DMS79 (cell line): ENCODE measurements around the gene GPRIN1.
A peak's percentile ranks its signal among the peaks of the same experiment; 100 is the strongest.

Experiments
- DNase-seq: peaks from one replicate; lab custom pipeline; 2025; lab: John Stamatoyannopoulos, UW

GPRIN1 gene

DNA sequence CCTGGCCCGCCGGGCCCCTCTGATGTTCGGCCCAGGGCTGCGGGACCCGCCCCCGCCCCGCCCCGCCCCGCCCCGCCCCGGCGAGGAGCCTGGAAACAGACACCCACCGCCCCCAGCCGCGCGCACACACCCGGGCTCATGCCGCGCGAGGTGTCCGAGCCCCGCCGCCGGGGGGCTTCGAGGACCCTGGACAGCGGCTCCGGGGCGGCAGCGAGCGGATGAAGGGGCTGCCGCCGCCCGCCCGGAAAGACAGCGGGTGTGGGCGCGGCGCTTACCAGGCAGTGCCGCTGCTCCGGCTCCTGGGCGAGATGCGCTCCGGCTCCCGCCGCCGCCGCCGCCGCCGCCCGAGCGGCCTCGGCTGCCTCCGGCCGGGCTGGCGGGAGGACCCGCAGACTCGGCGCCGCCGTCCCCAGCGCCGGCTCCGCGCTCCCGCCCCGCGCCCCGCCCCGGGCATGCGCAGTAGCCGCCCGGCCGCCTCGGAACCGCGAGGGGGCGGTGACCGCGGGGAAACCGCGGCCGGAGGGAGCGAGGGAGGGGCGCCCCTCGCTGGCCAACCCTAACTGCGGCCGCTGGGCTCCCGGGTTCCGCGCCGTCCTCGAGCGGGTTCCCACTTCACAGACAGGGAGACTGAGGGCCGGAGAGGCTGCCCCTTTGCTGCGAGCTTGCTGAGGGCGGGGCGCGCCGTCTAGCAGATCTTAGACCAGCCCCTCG, at the start of gene GPRIN1:
TSS of gene GPRIN1 (minus strand) at position 433 of the 711 bp plus-strand sequence. CDS start 10,322 bp downstream, outside the sequence.
- peak; percentile 14 for DNase-seq

DNA sequence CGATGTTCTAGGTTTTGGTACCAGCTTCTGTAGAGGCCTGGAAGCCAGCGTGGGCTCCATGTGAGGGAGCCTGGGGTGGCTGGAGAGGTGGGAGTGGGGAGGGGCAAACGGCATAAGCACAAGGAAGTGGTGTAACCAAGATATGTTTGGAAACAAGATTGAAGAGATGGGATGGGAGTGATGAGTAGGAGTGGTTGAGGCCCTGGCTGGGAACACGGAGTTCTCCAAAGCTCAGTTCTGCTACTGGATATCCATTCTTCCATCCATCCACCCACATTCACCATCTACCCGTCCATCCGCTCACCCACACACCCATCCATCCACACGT, 49.5 kb upstream of the GPRIN1 start:
- no peak for DNase-seq

DNA sequence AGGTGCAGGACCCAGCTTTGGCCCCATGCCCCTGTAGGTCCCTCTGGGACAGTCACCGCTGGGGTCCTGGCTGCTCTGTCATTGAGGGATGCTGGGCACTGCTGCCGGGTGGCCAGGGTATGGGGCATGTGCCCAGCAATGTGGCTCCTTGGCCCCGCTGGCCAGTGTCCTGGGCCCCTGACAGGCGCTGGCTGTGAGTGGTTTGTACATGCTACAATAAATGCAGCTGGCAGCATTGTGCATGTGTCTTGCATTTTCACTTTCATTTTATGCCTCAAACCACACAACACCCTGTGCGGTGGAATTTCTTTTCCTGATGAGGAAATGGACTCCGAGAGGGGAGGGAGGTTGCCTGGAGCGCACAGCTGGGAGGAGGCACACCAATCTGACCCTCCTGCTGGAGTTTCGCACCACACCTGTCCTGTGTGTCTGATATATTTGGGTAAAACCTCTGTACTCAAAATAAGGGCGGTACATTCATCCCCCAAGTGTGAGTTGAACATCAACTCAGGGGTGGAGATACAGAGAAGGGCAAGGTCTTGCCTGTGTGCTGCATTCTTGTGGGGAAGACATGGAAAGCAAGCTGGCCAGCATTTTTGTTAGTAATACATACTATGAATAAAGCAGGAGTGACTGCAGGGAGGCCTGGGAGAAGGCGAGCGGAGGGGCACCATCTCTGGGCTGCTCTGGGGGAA, 49.0 kb upstream of the GPRIN1 start:
- no peak for DNase-seq

DNA sequence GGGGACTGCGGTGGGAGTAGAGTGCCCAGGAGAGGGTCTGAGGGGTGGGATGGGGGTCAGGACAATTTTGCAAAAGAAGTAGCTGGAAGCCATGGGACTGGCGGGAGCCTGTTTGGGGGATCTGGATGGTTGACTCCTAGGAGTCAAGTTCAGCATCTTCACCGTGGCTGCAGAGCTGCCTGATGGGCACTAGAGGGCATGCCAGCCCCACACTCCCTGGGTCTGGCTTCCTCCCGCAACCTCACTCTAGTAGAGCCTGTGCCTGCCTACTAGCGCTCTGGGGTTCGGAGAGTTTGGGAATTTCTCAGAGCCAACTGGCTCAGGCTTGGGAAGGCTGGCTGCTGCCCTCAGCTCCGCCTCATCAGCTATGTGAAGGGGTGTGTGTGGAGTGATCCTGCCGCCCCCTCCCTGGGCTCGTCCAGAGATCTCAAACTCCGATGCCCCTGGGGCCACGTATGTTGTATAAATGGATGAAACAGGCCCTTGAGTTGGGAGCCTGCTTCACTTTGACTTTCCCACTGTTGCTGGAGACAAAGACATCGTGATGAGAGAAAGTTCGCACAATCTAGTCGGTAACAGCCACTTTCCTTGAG, 48.1 kb upstream of the GPRIN1 start:
- DNase-seq = no peak

DNA sequence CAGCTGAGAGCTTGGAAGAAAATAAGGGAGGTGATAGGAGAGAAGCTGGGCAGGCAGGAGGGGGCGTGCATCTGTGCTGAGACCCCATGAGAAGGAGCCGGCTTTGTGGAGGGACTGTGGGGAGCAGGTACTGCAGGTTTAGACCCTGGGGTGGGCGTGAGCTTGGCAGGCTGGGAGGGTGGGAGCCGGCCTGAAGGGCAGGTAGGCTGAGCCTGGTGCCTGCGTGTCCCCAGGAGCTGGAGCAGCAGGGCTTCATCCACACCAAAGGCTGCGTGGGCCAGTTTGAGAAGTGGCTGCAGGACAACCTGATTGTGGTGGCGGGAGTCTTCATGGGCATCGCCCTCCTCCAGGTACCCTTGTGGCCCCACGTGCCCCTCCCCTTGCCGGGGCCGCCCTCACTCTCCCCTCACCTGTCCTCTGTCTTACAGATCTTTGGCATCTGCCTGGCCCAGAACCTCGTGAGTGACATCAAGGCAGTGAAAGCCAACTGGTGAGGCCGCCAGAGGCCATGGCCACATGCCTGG, 46.6 kb upstream of the GPRIN1 start:
- no peak for DNase-seq

DNA sequence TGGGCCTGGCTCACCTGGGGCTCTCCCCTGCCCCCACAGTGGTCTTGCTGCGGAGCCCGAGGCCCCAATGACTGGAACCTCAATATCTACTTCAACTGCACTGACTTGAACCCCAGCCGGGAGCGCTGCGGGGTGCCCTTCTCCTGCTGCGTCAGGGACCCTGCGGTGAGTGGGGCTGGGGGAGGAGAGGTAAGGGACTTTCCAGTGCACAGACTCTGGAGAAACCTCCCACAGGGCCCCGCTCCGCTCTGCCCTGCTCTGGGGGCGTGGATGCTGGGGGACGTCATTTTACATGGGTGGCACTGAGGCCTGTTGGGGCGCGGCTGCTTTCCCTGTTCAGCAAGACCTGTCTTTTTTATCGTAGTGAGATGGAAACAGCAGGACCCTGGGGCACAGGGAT, 44.9 kb upstream of the GPRIN1 start:
- DNase-seq = no peak

DNA sequence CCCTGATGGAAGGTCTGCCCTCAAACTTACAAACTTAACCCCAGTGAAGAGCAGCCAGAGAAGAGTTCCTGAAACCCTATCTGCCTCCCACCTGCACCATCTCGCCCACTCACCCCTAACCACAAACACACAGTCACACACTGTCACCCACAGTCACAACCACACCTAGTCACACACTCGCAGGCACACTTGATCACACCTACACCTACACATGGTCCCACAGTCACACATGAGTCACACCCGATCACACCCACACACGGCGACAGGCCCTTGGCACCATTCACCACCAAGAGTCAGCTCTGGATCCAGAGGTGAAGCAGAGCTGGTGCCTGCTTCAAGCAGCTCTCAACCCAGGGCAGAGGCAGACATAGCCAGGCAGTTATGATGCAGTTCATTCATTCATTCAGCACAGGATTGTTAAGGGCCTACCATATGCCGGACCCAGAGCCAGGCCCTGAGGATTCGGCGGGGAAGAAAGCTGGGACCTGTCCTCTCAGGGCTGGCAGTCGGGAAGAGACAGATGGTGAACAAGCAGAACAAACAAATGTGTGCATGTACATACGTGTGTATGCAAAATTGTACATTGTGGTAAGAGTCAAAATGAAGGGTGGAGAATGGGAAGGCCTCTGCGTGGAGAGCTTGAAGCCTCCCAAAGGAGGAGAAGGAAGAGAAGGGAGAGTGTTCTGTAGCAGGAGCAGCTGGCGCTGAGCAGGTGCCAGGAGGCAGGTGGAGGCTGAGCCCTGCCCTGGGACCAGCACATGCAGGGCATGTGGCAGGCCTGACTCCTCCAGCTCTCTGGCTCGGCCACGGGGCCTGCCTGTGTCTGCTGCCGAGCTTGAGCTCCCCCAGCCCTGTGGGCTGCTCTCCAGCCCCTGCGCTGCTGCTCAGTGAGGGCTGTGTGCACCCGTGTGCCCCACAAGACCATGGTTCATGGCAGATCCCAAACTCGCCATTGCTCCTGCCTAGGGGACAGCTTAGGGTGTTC, 43.7 kb upstream of the GPRIN1 start:
- no peak for DNase-seq

DNA sequence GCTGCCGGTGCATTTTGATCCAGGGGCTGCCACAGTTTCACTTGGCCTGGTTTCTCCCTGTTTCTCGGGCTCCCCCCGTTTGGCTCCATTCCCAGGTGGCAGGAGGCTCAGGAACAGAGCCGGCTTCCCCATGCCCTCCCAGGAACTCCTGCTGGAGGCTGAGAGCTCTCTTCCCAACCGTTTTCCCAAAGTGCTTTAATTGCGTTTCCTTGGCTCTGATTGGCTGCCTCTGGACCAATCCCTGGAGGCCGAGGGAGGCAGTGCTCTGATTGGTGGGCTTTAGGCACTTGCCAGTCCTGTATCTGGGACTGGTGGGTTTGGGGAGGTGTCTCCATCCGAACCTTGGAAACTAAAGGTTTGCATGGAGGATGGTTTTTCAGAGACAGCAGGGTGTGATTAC, 42.2 kb upstream of the GPRIN1 start:
- no peak for DNase-seq

DNA sequence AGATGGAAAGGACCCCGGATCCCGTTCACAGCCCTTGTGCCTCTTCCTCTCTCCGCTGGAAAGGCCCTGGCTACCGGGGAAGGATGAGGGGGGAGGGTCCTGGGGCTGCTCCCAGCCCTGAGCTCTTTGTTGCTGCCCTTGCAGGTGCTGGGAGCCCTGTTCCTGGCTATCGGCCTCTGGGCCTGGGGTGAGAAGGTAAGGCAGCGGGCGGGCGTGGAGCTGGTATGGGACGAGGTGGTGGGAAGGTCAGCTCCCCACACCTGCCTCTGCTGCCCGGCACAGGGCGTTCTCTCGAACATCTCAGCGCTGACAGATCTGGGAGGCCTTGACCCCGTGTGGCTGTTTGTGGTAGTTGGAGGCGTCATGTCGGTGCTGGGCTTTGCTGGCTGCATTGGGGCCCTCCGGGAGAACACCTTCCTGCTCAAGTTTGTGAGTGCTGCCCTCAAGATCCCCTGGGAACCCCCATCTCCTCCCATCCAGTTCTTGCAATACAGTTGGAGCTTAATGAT, 41.6 kb upstream of the GPRIN1 start:
- DNase-seq = no peak

DNA sequence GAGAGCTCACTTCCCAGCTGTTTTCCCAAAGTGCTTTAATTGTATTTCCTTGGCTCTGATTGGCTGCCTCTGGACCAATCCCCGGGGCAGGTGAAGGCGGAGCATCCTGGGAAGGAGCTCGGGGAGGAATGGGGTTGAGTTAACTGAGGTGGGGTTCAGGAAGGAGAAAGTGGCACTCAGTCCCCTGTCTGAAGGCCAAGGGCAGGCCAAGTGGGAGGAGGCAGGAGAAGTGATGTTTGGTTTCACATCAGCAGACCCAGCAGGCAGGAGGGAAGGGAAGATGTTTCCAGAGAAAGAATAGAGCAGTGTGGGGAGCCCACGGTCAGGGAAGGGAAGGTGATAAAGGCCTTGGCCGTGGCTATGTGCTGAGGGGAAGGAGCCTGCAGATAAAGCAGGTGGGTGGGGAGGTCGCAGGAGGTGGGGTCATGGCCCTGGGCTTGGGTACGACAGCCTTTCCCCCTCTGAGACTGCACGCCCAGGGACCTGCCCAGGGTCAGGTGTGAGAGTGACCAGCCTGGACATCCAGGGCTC, 40.5 kb upstream of the GPRIN1 start:
- DNase-seq = no peak

DNA sequence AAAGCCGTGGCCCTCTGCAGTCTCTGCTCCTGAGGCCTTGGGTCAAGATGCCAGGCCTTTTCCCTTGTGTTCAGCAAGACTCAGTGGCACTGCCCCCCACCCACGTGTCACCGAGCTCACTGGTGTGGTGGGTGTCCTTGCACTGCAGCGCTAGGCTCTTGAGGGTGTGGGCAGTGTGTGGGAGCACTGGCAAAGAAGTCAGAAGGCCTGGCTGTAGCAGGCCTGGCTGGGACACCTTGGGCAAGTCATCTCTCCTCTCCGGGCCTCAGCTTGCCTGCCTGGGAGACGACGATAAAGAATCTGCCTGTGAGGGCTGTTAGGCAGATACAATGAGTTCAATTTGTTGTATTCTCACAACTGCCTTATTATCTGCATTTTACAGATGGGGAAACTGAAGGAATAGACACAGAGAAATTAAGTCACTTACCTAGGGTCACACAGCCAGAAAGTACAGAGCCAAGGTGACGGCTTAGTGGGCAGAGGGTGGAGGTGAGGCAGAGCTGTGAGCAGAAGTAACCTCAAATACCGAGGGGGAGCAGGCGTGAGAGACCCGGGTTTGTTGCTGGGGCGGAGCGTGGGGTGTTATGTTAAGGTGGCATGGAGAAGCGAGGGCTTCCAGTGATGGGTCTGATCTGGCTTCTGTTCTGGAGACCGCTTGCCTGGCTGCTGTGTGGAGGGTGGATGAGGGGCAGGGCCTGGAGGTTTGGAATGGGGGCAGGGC, 38.7 kb upstream of the GPRIN1 start:
- no peak for DNase-seq

DNA sequence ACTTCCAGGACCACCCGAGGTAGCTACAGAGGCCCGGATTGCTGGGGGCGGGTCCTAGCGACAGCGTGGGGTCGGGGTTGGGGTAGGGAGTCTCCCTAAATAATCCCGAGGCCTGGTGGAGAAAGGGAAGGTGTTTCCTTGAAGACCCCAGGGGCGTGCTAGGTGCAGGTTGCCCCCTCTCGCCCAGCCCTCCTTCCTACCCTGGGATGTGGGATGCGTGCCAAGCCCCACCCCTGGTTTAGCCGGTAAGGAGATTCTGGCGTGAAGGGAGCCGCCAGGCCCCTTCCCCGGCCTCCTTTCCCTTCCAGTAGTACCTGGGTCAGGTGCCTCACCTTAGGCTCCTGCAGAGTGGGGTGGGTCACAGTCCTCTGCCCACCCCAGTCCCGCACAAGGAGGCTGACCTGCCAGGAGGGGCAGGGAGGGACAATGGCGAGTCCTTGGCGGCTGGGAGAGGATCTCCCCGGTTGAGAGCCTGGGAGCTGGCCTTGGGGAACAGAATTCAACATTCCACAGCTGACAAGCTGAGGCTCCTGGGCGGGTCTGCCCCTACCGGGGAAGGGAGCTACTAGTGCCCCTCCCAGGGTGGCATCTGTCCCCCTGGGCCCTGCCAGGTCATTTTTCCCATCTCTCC, 38.0 kb upstream of the GPRIN1 start:
- DNase-seq = no peak

DNA sequence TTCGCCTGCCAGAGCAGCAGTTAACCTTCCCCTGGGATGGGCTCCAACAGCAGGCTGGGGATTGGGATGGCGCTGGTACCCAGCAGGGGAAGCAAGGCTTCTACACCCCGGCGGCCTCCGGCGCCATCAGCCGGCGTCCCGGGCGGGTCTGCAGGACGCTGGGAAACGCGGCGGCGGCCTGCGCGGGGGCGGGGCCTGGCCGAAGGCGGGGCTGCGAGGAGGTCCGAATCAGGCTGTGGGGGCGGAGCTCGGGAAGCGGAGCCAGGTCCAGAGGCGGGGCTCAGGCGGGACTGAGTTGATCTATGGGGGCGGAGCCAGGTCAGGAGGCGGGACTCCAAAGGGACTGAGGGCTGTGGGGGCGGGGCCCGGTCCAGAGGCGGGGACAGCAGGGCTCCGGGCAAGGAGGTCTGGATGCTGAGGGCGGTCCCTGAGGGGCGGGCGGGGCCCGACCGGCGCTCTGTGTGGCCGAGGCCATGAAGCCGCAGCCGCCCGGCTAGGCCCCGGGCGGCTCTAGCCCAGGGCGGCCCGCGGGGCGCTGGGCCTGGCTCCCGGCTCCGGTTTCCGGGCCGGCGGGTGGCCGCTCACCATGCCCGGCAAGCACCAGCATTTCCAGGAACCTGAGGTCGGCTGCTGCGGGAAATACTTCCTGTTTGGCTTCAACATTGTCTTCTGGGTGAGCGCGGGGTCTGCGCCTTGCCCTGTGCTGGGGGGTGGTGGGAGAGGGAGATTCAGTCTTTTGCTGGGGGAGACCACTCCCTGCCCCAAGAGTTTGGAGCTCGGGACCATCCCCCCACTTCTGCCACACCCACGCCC, 37.3 kb upstream of the GPRIN1 start, which contains the start of gene TSPAN17:
TSS of gene TSPAN17 (plus strand) at position 455 of the 813 bp plus-strand sequence. CDS start at position 587, 132 bp downstream.
- peak; percentile 87 for DNase-seq

DNA sequence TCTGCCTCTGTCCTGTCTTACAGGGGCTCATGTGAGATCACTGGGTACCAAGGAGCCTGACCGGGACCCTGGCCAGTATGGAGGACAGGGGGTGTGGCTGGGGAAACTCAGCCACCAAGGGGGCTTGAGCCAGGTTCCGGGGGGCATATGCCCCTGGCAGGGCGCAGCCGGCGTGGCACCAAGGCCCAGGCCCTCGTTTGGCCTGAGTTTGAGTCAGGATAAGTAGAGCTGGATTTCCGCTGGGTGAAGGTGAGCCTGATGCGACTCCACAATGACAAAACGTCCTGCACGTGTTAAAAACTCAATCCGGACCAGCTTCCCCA, 36.7 kb upstream of the GPRIN1 start:
- DNase-seq = no peak

DNA sequence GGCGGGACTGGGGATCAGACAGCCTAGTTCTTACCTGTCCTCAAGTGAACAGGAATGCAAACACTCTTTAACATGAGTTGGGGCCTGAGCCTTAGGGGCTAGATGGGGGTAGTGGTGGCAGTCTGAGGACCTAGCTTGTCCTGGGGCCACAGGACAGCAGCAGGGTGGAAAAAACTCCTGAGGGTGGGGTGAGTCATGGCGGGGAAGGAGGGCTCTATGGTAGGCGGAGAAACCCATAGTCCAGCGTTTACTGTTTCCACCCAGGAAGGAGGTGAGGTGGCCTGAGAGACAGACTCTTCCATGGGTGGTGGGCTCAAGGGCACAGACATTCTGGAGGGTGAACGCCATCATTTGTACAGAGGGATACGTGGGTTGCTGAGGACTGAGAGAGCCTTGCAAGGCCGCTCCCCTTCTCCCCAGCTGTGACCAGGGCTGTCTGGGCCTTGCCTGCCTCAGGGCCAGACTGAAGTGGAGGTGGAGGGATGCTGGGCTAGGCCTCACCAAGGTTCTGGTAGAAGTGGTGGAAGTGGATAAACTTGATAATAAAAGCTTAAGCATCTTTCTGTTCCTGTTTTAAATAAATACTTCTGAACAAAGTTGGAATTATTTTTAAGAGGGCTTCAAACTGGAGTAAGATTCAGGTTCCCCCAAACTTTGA, 36.2 kb upstream of the GPRIN1 start:
- DNase-seq = no peak

DNA sequence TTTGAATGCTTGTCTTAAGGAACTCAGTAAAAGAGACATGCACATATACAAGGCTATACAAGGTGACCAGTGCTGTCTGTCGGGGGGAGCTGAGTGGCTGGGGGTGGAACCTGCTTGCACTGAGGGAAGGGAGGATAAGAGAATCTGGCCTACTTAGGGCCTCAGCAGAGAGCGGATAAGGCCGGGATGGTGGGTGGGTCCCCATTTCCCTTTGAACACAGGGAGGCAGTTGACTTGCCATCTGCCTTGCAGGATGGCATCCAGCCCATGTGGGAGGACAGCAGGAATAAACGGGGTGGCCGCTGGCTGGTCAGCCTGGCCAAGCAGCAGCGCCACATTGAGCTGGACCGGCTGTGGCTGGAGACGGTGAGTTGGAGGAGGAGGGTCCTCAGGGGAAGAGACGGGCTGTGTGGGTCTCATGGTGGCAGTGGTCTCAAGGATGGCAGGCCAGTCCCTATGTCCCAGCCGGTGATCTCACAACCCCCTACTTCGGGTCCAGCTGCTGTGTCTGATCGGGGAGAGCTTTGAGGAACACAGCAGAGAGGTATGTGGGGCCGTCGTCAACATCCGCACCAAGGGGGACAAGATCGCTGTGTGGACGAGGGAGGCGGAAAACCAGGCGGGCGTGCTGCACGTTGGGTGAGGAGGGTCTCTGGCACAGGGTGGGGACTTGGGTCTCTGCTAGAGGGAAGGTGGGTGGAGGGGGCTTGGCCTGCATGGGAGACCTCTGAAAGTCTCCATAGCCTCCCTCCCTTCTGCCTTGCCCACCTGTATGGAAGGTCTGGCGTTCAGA, 35.1 kb upstream of the GPRIN1 start:
- DNase-seq = no peak

DNA sequence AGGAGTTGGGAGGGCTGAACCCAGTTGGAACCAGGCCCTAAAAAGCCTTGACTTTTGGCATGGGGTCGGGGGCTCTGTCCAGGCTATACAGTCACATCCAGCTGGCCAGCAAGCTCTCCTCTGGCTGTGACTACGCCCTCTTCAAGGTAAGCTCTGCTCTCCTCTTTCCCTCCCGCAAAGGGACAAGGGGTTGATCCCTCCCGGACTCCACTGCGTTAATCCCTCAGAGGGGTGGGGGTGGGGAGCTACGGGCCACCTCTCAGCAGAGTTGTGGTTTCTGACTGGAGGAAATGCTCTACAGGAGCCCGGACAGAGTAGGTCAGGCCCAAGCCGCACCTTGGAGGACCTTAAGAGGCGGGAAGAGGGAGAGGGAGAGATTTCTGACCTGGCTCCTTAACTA, 34.3 kb upstream of the GPRIN1 start:
- no peak for DNase-seq
